ENCODE results near the gene TTC33.

The TTC33 gene

GRCh38 chr5:40484495-40484894 is 271.3 kb downstream of the TTC33 start:
- CTCF ChIA-PET, result no interaction called here
- POLR2A ChIA-PET (ENCODE audit: low non-redundant PET), result no interaction called here
- DNase-seq (ENCODE audit: low spot score), result no peak
- no peak for TF ChIP-seq CTCF (conservative IDR thresholded peaks at IDR 0.05; ENCODE audit: low read depth)
- H3K27ac ChIP-seq, result no peak overlapping the region

- POLR2A ChIA-PET (ENCODE audit: low non-redundant PET), result no interaction called here
- TF ChIP-seq CTCF (conservative IDR thresholded peaks at IDR 0.05; ENCODE audit: low read depth), result no peak
- DNase-seq (ENCODE audit: low spot score), result no peak
- H3K27ac ChIP-seq, result no peak overlapping the region
- CTCF ChIA-PET, result no interaction called here
These were observed 272.4 kb downstream of the TTC33 start for GRCh38 chr5:40483316-40483715.

GRCh38 chr5:40481241-40481640 is 274.5 kb downstream of the TTC33 start:
- no peak for TF ChIP-seq CTCF (conservative IDR thresholded peaks at IDR 0.05; ENCODE audit: low read depth)
- DNase-seq (ENCODE audit: low spot score), result peak; percentile 51
- CTCF ChIA-PET, result no interaction called here
- POLR2A ChIA-PET (ENCODE audit: low non-redundant PET), result no interaction called here
- no peak overlapping the region for H3K27ac ChIP-seq

GRCh38 chr5:40480392-40480791 is 275.4 kb downstream of the TTC33 start:
- CTCF ChIA-PET, result no interaction called here

GRCh38 chr5:40479939-40480338 is 275.8 kb downstream of the TTC33 start:
- no peak for DNase-seq (ENCODE audit: low spot score)
- CTCF ChIA-PET, result no interaction called here
- POLR2A ChIA-PET (ENCODE audit: low non-redundant PET), result no interaction called here
- no peak overlapping the region for H3K27ac ChIP-seq
- TF ChIP-seq CTCF (conservative IDR thresholded peaks at IDR 0.05; ENCODE audit: low read depth), result no peak

More at GRCh38 chr5:40480392-40480791, 275.4 kb downstream of the TTC33 start:
- no peak for DNase-seq (ENCODE audit: low spot score)
- POLR2A ChIA-PET (ENCODE audit: low non-redundant PET), result no interaction called here
- no peak for TF ChIP-seq CTCF (conservative IDR thresholded peaks at IDR 0.05; ENCODE audit: low read depth)
- H3K27ac ChIP-seq, result no peak overlapping the region

- ChIA-PET POLR2A (ENCODE audit: low non-redundant PET) (no interaction called here), CTCF (no interaction called here)
- TF ChIP-seq CTCF (conservative IDR thresholded peaks at IDR 0.05; ENCODE audit: low read depth), result no peak
- no peak for DNase-seq (ENCODE audit: low spot score)
- H3K27ac ChIP-seq, result no peak overlapping the region
These were observed 277.0 kb downstream of the TTC33 start for GRCh38 chr5:40478766-40479165.

Data from RWPE1 (cell line).